ENCODE measurements around the gene PDE4A.
"Not testable (repeated sequence)": the region's sequence is repeated elsewhere in the genome, so short reads cannot be mapped to it uniquely, and the experiment has no call there.

Gene PDE4A

GRCh38 chr19:10420444-10421239 is at the start of gene PDE4A:
Gene PDE4A (plus strand): TSS chr19:10420538. CDS start chr19:10420765, 227 bp downstream.
- Histone ChIP-seq H3K27me3 (ENCODE audit: low read length) (no peaks in the 10 kb centered on the region), H2AFZ (ENCODE audit: low read depth, low read length, severe bottlenecking) (peak within 1 kb of the TSS; percentile 46), H4K20me1 (ENCODE audit: low read depth, low read length) (peaks cover 3% of the 10 kb centered on the region; the same call in 1 of the 2 replicates), H3K9ac (ENCODE audit: low read length) (peak within 1 kb of the TSS; percentile 93), H3K4me3 (ENCODE audit: insufficient read depth, low read length, poor library complexity, severe bottlenecking) (peak within 1 kb of the TSS; percentile 74), H3K9me2 (replicated peaks; ENCODE audit: insufficient read depth, low read length) (no peaks in the 10 kb centered on the region), H3K27ac (ENCODE audit: low read depth, low read length) (peak within 1 kb of the TSS; percentile 99), H3K36me3 (ENCODE audit: low read length) (no peaks in the 10 kb centered on the region), H3K4me2 (ENCODE audit: low read depth, low read length, poor library complexity, severe bottlenecking) (peak within 1 kb of the TSS; percentile 84), H3K9me3 (ENCODE audit: insufficient read depth, low read length) (no peaks in the 10 kb centered on the region), H3K79me2 (ENCODE audit: insufficient read depth, low read length) (no peaks in the 10 kb centered on the region; the same call in 1 of the 2 replicates), H3F3A (ENCODE audit: insufficient read depth) (peaks cover 39% of the 10 kb centered on the region)
- no peak for TF ChIP-seq EZH2phosphoT487 (conservative IDR thresholded peaks at IDR 0.05; ENCODE audit: low read length)
- peak; percentile 81 for TF ChIP-seq CTCF (IDR thresholded peaks at IDR 0.05; ENCODE audit: insufficient read depth, low read length, poor library complexity, severe bottlenecking)

- Histone ChIP-seq H3K9ac (ENCODE audit: low read length) (no peak overlapping the region), H4K20me1 (ENCODE audit: low read depth, low read length) (no peaks in the 10 kb centered on the region), H3K4me3 (ENCODE audit: insufficient read depth, low read length, poor library complexity, severe bottlenecking) (no peak overlapping the region), H3K27ac (ENCODE audit: low read depth, low read length) (no peak overlapping the region), H3K27me3 (ENCODE audit: low read length) (no peaks in the 10 kb centered on the region), H3K4me2 (ENCODE audit: low read depth, low read length, poor library complexity, severe bottlenecking) (no peak overlapping the region), H3K79me2 (ENCODE audit: insufficient read depth, low read length) (no peaks in the 10 kb centered on the region), H3K9me2 (replicated peaks; ENCODE audit: insufficient read depth, low read length) (no peaks in the 10 kb centered on the region), H3K9me3 (ENCODE audit: insufficient read depth, low read length) (no peaks in the 10 kb centered on the region), H2AFZ (ENCODE audit: low read depth, low read length, severe bottlenecking) (no peak overlapping the region), H3K36me3 (ENCODE audit: low read length) (no peaks in the 10 kb centered on the region), H3F3A (ENCODE audit: insufficient read depth) (no peaks in the 10 kb centered on the region)
- TF ChIP-seq CTCF (IDR thresholded peaks at IDR 0.05; ENCODE audit: insufficient read depth, low read length, poor library complexity, severe bottlenecking) (no peak), EZH2phosphoT487 (conservative IDR thresholded peaks at IDR 0.05; ENCODE audit: low read length) (no peak)
These were observed 47.6 kb upstream of the PDE4A start for GRCh38 chr19:10372690-10373089.

DNA sequence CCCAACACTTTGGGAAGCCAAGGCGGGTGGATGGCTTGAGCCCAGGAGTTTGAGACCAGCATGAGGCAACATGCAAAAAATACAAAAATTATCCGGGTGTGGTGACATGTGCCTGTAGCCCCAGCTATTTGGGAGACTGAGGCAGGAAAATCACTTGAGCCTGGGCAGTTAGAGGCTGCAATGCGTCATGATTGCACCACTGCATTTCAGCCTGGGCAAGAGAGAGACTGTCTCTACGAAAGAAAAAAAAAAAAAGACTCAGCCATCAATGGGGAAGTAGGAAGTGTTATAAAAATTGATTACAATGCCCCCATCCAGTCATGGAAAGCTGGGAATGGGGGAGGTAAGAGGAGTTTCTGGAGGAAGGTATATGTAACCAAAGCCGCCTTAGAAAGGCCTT is 45.4 kb upstream of the PDE4A start:
- H3K36me3 ChIP-seq (ENCODE audit: low read length): no peaks in the 10 kb centered on the region
- H3K27ac ChIP-seq (ENCODE audit: low read depth, low read length): no peak overlapping the region
- no peak overlapping the region for H2AFZ ChIP-seq (ENCODE audit: low read depth, low read length, severe bottlenecking)
- peaks cover 14% of the 10 kb centered on the region for H3K79me2 ChIP-seq (ENCODE audit: insufficient read depth, low read length)
- H3K27me3 ChIP-seq (ENCODE audit: low read length): no peaks in the 10 kb centered on the region
- H3K4me3 ChIP-seq (ENCODE audit: insufficient read depth, low read length, poor library complexity, severe bottlenecking): no peak overlapping the region
- H3K4me2 ChIP-seq (ENCODE audit: low read depth, low read length, poor library complexity, severe bottlenecking): no peak overlapping the region
- H3K9me2 ChIP-seq (replicated peaks; ENCODE audit: insufficient read depth, low read length): no peaks in the 10 kb centered on the region
- H4K20me1 ChIP-seq (ENCODE audit: low read depth, low read length): no peaks in the 10 kb centered on the region
- TF ChIP-seq CTCF (IDR thresholded peaks at IDR 0.05; ENCODE audit: insufficient read depth, low read length, poor library complexity, severe bottlenecking) (no peak), EZH2phosphoT487 (conservative IDR thresholded peaks at IDR 0.05; ENCODE audit: low read length) (no peak)
- H3F3A ChIP-seq (ENCODE audit: insufficient read depth): no peaks in the 10 kb centered on the region
- no peaks in the 10 kb centered on the region for H3K9me3 ChIP-seq (ENCODE audit: insufficient read depth, low read length)
- no peak overlapping the region for H3K9ac ChIP-seq (ENCODE audit: low read length)

GRCh38 chr19:10377140-10377640 is 43.1 kb upstream of the PDE4A start:
- H2AFZ ChIP-seq (ENCODE audit: low read depth, low read length, severe bottlenecking); H3K9me3 ChIP-seq (ENCODE audit: insufficient read depth, low read length); H3K9ac ChIP-seq (ENCODE audit: low read length); H3K4me2 ChIP-seq (ENCODE audit: low read depth, low read length, poor library complexity, severe bottlenecking); H3K27me3 ChIP-seq (ENCODE audit: low read length); H3K27ac ChIP-seq (ENCODE audit: low read depth, low read length); H3K9me2 ChIP-seq (replicated peaks; ENCODE audit: insufficient read depth, low read length); H3K36me3 ChIP-seq (ENCODE audit: low read length); H3K4me3 ChIP-seq (ENCODE audit: insufficient read depth, low read length, poor library complexity, severe bottlenecking); H3F3A ChIP-seq (ENCODE audit: insufficient read depth); H4K20me1 ChIP-seq (ENCODE audit: low read depth, low read length): not testable (repeated sequence)
- H3K79me2 ChIP-seq (ENCODE audit: insufficient read depth, low read length): peaks cover 18% of the 10 kb centered on the region
